ENCODE measurements around the gene PROM1.

The PROM1 gene

GRCh38 chr4:16110661-16111290 is 27.0 kb upstream of the PROM1 start:
- no peak for DNase-seq (ENCODE audit: low read depth, low spot score)

DNA sequence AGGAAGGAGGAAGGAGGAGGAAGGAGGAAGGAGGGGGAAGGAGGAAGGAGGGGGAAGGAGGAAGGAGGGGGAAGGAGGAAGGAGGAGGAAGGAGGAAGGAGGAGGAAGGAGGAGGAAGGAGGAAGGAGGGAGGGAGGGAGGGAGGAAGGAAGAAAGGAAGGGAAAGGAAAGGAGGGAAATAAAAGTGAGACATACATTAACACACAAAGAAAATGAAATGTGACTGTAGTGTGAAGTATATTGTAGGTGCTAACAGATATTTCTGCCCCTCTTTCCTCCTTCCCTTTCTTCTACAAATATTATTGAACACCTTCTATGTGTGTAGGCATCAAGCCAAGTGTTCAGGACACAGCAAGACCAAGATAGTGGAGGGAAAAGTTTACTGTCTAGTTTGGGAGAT is 26.4 kb upstream of the PROM1 start:
- no peak for DNase-seq (ENCODE audit: low read depth, low spot score)

GRCh38 chr4:16109256-16109655 is 25.4 kb upstream of the PROM1 start:
- no peak for DNase-seq (ENCODE audit: low read depth, low spot score)

GRCh38 chr4:16106956-16107355 is 23.1 kb upstream of the PROM1 start:
- DNase-seq (ENCODE audit: low read depth, low spot score) = no peak

- no peak for DNase-seq (ENCODE audit: low read depth, low spot score)
These were observed 20.7 kb upstream of the PROM1 start for GRCh38 chr4:16104520-16104919.

- DNase-seq (ENCODE audit: low read depth, low spot score) = no peak
These were observed 18.5 kb upstream of the PROM1 start for GRCh38 chr4:16102356-16102755.

GRCh38 chr4:16100833-16101232 is 17.0 kb upstream of the PROM1 start:
- DNase-seq (ENCODE audit: low read depth, low spot score) = no peak

DNA sequence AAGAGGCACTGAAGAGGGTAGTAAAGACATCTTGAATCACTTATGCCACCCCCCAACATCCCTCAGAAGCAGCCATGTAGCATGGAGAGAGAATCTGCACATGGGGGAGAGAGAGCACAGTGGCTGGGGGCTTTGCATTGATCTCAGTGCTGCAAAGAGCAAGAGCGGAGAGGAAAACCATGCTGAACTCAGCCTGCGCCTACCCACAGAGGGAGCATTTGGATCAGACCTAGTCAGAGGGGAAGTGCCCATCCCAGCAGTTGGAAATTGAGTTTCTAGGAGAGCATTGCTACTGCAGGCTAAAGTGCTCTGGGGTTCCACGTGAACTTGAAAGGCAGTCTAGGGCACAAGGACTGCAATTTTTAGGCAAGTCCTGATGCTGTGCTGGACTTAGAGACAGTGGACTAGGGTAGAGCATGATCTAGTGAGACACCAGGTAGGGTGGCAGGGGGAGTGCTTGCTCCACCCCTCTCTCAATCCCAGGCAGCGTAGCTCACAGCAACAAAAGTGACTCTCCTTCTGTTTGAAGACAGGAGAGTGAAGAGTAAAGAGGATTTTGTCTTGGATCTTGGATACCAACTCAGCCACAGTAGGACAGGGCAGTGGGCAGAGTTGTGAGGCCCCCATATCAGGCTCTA is 9.0 kb upstream of the PROM1 start:
- DNase-seq (ENCODE audit: low read depth, low spot score) = no peak

- DNase-seq (ENCODE audit: low read depth, low spot score) = no peak
These were observed 6.4 kb upstream of the PROM1 start for GRCh38 chr4:16090096-16090705.

DNA sequence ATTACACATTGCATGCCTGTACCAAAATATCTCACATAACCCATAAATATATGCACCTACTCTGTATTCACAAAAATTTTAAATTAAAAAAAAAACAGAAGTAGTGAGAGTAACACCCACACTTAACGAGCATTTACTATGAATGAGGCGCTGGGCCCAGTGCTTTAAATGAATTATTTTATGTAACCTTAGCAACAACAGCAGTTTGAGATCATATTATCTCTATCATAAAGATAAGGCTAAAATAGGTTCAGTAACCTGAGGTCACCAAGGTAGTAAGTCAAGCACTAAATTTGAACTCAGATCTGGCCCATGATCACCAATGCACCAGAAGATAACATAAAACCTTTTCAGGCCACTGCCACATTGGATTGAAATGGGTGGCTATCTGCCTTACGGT is 5.3 kb upstream of the PROM1 start:
- DNase-seq (ENCODE audit: low read depth, low spot score) = no peak

GRCh38 chr4:16088601-16089000 is 4.8 kb upstream of the PROM1 start:
- no peak for DNase-seq (ENCODE audit: low read depth, low spot score)

DNA sequence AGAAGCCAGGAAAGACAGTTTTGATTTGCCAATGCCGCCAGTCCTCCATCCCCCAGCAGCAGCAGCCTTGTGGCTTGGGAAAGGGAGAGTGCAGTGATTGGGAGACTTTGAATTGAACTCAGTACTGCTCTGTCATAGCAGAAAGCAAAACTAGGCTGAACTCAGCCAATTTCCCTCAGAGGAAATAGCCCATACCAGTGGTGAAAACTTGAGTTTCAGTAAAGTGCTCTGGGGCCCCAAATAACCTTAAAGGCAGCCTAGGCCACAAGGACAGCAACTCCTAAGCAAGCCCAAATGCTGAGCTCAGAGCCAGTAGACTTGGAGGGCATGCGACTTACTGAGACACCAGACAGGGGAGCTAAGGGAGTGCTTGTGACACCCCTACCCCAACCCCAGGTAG is 2.0 kb upstream of the PROM1 start:
- DNase-seq (ENCODE audit: low read depth, low spot score) = no peak

DNA sequence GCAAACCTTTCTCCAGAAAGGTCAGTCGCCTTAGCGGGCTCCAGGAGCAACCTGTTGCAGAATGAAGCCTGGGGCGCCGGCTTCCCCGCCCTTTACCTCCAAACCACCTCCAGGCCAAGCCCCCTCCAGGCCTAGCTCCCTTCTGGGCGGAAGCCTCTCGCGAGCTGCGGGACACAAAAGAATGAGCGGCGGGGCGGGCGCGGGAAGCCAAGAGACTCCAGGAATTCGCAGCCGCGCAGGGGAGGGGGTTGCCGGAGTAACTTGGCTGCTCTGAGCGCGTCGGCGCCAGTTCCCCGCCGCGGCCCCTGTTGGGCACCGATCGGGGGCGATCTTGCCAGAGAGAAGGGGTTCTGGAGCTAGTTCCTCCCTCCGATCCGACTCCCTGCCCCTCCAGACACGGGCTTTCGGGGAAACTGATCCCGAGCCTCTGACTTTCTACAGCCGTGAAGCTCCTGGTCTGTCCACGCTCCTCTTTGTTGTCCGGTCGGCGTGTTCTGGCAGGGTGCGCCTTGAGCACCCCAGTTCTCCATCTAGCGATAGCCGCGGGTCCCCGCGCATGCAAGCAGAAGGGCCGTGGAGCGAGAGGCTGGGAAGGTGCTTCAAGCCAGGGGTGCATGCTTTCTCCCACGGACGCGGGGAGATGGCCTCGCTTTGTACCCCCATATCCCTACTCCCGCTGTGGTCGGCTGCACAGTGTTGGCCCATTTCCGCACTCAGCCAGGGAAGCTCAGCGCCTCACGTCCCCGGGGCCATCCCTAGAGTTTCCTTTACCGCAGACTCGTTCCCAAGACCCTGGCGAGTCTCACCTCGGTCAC is 1.2 kb downstream of the PROM1 start:
- DNase-seq (ENCODE audit: low read depth, low spot score) = peak; percentile 63

- DNase-seq (ENCODE audit: low read depth, low spot score) = no peak
These were observed 1.8 kb downstream of the PROM1 start for GRCh38 chr4:16082041-16082425.

DNA sequence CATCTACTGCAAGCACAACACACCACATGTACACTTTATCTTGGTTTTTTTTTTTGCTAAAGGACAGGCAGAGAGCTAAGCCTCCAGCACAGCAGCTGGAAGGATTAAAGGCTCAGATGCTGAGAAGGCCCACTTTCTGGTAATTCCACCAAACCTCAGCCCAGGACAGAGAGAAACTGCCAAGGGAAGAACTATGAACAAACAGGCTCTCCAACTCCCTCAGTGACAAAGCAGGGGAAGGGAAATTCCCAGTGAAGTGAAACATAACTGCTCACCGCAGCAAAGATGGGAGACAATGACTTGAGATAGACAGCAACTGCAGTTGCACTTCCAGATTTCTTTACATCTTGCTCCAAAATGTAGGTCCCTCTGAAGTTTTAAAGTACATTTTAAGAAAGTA is 4.8 kb downstream of the PROM1 start:
- no peak for DNase-seq (ENCODE audit: low read depth, low spot score)

DNA sequence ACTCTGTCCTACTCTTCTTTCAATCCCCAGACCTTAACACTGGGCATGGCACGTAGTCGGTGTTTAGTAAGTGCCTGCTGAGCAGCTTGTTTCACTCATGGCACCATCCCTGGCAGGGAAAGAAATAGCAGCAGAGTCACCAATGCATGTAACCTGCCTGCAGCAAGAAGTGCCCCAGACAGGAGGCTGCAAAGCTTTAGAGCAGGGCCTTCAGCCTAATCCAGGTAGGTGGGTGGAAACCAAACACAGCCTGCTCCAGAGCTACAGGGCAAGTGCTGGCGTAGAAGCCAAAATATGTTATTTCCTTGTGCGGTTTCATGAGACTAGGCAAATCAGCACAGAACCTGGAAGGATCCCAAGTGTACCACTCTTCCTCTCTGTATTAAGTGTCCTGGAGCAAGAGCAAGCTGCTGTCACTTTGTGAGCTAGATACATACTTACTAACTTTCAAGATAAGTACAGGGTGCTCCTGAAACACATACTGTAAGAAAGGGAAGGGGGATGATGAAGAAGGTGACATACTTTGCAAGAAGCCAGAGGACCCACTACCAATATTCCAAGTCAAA is 5.5 kb downstream of the PROM1 start:
- no peak for DNase-seq (ENCODE audit: low read depth, low spot score)

DNA sequence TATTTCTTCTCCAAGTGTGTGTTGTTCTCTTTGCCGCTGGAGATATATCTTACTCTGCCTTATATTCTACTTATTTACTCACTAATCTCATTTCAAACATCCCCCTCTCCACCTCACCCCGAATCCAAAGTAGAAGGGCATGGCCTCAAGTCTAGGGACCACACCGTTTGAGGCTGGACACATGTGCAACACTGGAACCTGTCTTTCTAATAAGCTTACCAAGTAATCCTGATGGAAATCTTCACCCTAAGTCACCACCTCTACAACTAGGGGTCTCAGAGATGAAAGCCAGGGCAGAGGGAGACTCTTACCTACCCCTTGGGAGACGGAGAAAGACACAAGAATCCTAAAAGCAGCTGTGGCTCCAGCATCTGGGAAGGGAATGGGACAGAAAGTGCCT is 6.0 kb downstream of the PROM1 start:
- DNase-seq (ENCODE audit: low read depth, low spot score) = no peak

DNA sequence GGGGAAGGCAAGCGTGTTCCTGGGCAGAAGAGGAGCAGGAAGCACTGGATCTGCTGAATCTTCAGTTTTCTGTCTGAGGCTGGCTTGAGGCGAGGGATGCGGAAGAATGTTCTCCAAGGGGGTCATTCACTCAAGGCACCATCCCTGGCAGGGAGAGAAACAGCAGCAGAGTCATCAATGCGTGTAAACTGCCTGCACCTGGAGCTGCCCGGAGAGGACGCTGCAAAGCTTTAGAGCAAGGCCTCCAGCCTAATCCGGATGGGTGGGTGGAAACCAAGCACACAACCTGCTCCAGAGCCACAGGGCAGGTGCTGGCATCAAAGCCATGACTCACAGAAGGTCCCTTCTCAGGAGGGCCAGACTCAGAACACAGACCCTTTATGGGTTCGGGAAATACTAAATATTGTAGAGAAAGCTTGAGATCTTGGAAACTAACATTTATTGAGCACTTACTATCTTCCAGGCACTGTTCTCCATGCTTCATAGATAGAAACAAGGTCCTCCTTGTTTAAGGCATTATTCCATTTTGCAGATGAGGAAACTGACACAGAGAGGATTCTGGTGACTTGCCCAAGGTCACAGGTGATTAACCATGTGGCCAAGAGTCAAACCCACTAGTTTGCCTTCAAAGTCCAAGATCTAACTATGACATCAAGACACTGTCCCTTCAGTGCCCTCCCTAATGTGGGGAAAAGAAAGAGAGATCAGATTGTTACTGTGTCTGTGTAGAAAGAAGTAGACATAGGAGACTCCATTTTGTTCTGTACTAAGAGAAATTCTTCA is 7.7 kb downstream of the PROM1 start:
- no peak for DNase-seq (ENCODE audit: low read depth, low spot score)

DNA sequence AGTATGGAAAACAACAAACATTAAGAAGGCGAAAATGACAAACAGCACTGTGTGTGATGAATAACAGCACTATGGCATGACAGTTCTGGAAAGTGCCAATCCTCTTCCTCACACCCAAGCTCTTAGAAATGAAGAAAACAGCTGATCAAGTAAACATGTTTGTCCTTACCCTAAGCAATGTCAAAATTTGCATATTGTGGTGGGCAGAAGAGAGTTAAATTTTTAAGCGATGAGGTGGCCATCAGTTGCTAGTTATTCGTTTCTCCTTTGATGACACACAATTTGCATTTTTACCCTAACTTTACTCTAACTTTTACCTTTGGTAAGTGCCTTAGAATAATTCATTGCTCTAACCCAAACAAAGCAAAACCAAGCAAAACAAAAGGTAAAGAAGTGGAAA is 8.8 kb downstream of the PROM1 start:
- DNase-seq (ENCODE audit: low read depth, low spot score) = no peak

- DNase-seq (ENCODE audit: low read depth, low spot score) = no peak
These were observed 11.7 kb downstream of the PROM1 start for GRCh38 chr4:16072168-16072567.

DNA sequence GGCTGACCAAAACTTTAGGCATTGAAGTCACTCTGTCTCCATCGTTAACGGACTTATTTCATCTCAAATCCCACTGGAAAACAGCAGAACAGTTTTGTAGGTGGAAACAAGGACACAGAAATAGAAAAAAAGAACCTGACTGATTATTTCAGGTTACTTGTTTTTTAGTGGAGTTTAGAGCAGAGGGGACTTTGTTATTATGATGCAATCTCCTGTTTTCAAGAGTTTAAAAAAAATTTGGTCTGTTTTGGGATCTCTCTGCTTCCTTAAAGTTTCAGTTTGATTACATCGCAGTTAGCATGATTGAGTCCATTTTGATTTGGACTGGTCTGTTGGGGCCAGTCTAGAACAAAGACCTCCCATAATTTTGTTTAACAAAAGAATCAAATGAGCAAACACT is 13.6 kb downstream of the PROM1 start:
- no peak for DNase-seq (ENCODE audit: low read depth, low spot score)
